H9 (cell line): ENCODE measurements around the gene FARP1. TPM values are rescaled to one million over a fixed set of nuclear protein-coding genes. Genes with fewer than 3 reads are reported as not detected.

Experiments
- DNase-seq: peaks from one replicate; pipeline ENCODE4 v3.0.0-alpha.2; 2017
- H2AFZ ChIP-seq: one replicate; pipeline ENCODE4 v1.6.1; 2013; ENCODE audit warnings: mild to moderate bottlenecking, low read length, control low read depth, moderate library complexity
- H2AK5ac ChIP-seq: 2 replicates; pipeline ENCODE4 v1.6.1; 2013; ENCODE audit warnings: low read length, control low read depth, mixed read lengths; ENCODE audit not compliant: insufficient read length
- H2BK120ac ChIP-seq: one replicate; pipeline ENCODE4 v1.6.1; 2013; ENCODE audit warnings: low read depth, mild to moderate bottlenecking, low read length, control low read depth, inconsistent platforms; ENCODE audit not compliant: poor library complexity, severe bottlenecking
- H2BK12ac ChIP-seq: 2 replicates; pipeline ENCODE4 v1.6.1; 2013; ENCODE audit warnings: low read length, control low read depth, mixed read lengths, low read depth; ENCODE audit not compliant: insufficient read length
- H2BK15ac ChIP-seq: 2 replicates; pipeline ENCODE4 v1.6.1; 2013; ENCODE audit warnings: low read depth, low read length, control low read depth
- H2BK20ac ChIP-seq: one replicate; pipeline ENCODE4 v1.6.1; 2013; ENCODE audit warnings: low read depth, mild to moderate bottlenecking, low read length, control low read depth, inconsistent platforms; ENCODE audit not compliant: poor library complexity, severe bottlenecking
- H2BK5ac ChIP-seq: 2 replicates; pipeline ENCODE4 v1.6.1; 2013; ENCODE audit warnings: low read length, control low read depth, mixed read lengths; ENCODE audit not compliant: insufficient read length
- H3K14ac ChIP-seq: 2 replicates; pipeline ENCODE4 v1.6.1; 2013; ENCODE audit warnings: low read length, control low read depth; ENCODE audit not compliant: insufficient read depth
- H3K18ac ChIP-seq: 2 replicates; pipeline ENCODE4 v1.6.1; 2013; ENCODE audit warnings: low read depth, mild to moderate bottlenecking, mixed read lengths, low read length, control low read depth; ENCODE audit not compliant: insufficient read length
- H3K23ac ChIP-seq: 2 replicates; pipeline ENCODE4 v1.6.1; 2013; ENCODE audit warnings: low read length, control low read depth, mixed read lengths, low read depth; ENCODE audit not compliant: insufficient read length
- H3K23me2 ChIP-seq: 2 replicates; pipeline ENCODE4 v1.6.1; 2013; ENCODE audit warnings: low read depth, mild to moderate bottlenecking, mixed read lengths, low read length, control low read depth; ENCODE audit not compliant: insufficient read length, poor library complexity, severe bottlenecking
- H3K27ac ChIP-seq: 2 replicates; pipeline ENCODE4 v1.5.1; 2013; ENCODE audit warnings: low read length, control low read depth, mixed read lengths, low read depth; ENCODE audit not compliant: insufficient read length
- H3K27me3 ChIP-seq: 2 replicates; pipeline ENCODE4 v1.6.1; 2013; ENCODE audit warnings: low read length, control low read depth, inconsistent platforms; ENCODE audit not compliant: insufficient read depth
- H3K4ac ChIP-seq: 2 replicates; pipeline ENCODE4 v1.6.1; 2013; ENCODE audit warnings: low read depth, mild to moderate bottlenecking, control low read depth, inconsistent platforms, low read length, moderate library complexity
- H3K4me1 ChIP-seq: 2 replicates; pipeline ENCODE4 v1.6.1; 2013; ENCODE audit warnings: low read length, control low read depth, inconsistent platforms; ENCODE audit not compliant: insufficient read depth
- H3K4me2 ChIP-seq: 2 replicates; pipeline ENCODE4 v1.6.1; 2013; ENCODE audit warnings: low read length, control low read depth, mixed read lengths; ENCODE audit not compliant: insufficient read length, insufficient read depth
- H3K56ac ChIP-seq: 2 replicates; pipeline ENCODE4 v1.6.1; 2013; ENCODE audit warnings: low read depth, mild to moderate bottlenecking, mixed read lengths, low read length, control low read depth; ENCODE audit not compliant: insufficient read length
- H3K79me1 ChIP-seq: 2 replicates; pipeline ENCODE4 v1.6.1; 2013; ENCODE audit warnings: low read depth, mild to moderate bottlenecking, moderate library complexity, low read length, control low read depth, inconsistent platforms; ENCODE audit not compliant: insufficient read depth, poor library complexity, severe bottlenecking
- H3K79me2 ChIP-seq: 2 replicates; pipeline ENCODE4 v1.6.1; 2013; ENCODE audit warnings: low read length, control low read depth, inconsistent platforms; ENCODE audit not compliant: insufficient read depth
- H3K9ac ChIP-seq: 2 replicates; pipeline ENCODE4 v1.6.1; 2013; ENCODE audit warnings: low read length, control low read depth, mixed read lengths; ENCODE audit not compliant: insufficient read length; ENCODE audit errors: extremely low read depth
- H3K9me3 ChIP-seq: one replicate; pipeline ENCODE4 v1.6.1; 2013; ENCODE audit warnings: low read depth, low read length, inconsistent platforms; ENCODE audit not compliant: control insufficient read depth
- H3T11ph ChIP-seq: one replicate; pipeline ENCODE4 v1.6.1; 2013; ENCODE audit warnings: mild to moderate bottlenecking, low read length, control low read depth, inconsistent platforms
- H4K20me1 ChIP-seq: one replicate; pipeline ENCODE4 v1.6.1; 2013; ENCODE audit not compliant: control insufficient read depth, insufficient read length, insufficient read depth
- H4K5ac ChIP-seq: 2 replicates; pipeline ENCODE4 v1.6.1; 2013; ENCODE audit warnings: low read depth, mild to moderate bottlenecking, mixed read lengths, low read length, control low read depth; ENCODE audit not compliant: insufficient read length
- H4K8ac ChIP-seq: replicated peaks from 2 replicates; pipeline ENCODE4 v1.6.1; 2013; ENCODE audit warnings: low read length, control low read depth, mixed read lengths, low read depth; ENCODE audit not compliant: insufficient read length
- H4K91ac ChIP-seq: 2 replicates; pipeline ENCODE4 v1.6.1; 2013; ENCODE audit warnings: low read depth, mild to moderate bottlenecking, moderate library complexity, mixed read lengths, low read length, control low read depth; ENCODE audit not compliant: insufficient read length
- H3K27ac Mint-ChIP-seq, 3 experiments: 2 replicates in 2 of 3; 3 replicates in 1 of 3; pipeline ENCODE4 v1.8.0; 2020 to 2021; ENCODE audit warnings: mixed read lengths in 3 of 3, mild to moderate bottlenecking in 1 of 3, moderate library complexity in 1 of 3
- H3K27me3 Mint-ChIP-seq: 2 replicates; pipeline ENCODE4 v1.8.0; 2021; ENCODE audit warnings: low read depth, mild to moderate bottlenecking, moderate library complexity, mixed read lengths
- H3K36me3 Mint-ChIP-seq, 3 experiments: 2 replicates in 2 of 3; 3 replicates in 1 of 3; pipeline ENCODE4 v1.8.0; 2020 to 2021; ENCODE audit warnings: low read depth in 3 of 3, mixed read lengths in 3 of 3; ENCODE audit not compliant: insufficient read depth in 1 of 3
- H3K4me1 Mint-ChIP-seq, 2 experiments: 2 replicates each; pipeline ENCODE4 v1.8.0; 2020; ENCODE audit warnings: mixed read lengths in 2 of 2
- H3K4me3 Mint-ChIP-seq, 2 experiments: 2 replicates in 1 of 2; 3 replicates in 1 of 2; pipeline ENCODE4 v1.8.0; 2020 to 2021; ENCODE audit warnings: mild to moderate bottlenecking in 2 of 2, mixed read lengths in 2 of 2, moderate library complexity in 1 of 2
- H3K9me3 Mint-ChIP-seq, 2 experiments: 2 replicates in 1 of 2; 3 replicates in 1 of 2; pipeline ENCODE4 v1.8.0; 2020; ENCODE audit warnings: mild to moderate bottlenecking in 2 of 2, mixed read lengths in 2 of 2, moderate library complexity in 1 of 2
- WGBS: extraction: QIAGEN DNeasy Blood & Tissue Kit; methylation state at CpG from one replicate; pipeline ENCODE4 v1.1.7; 2013; ENCODE audit warnings: missing lambda C conversion rate, low lambda C conversion rate, mixed read lengths; ENCODE audit not compliant: insufficient read length; ENCODE audit errors: extremely low coverage; 5-methylcytosine and 5-hydroxymethylcytosine counted together
- total RNA-seq: library from RNA; stranded (reverse); gene quantifications from 2 replicates; pipeline ENCODE4 v1.2.1, GENCODE V29; 2021
- TF ChIP-seq, protein P1 (sequence below): fragments of 200-600 bp; sonication (generic); conservative IDR thresholded peaks from 3 replicates; pipeline ENCODE4 v1.8.0; 2021; ENCODE audit warnings: antibody characterized with exemption, mild to moderate bottlenecking

FARP1 gene
- total RNA-seq, 1 experiment from 2014 or later: 95.9 TPM

DNA sequence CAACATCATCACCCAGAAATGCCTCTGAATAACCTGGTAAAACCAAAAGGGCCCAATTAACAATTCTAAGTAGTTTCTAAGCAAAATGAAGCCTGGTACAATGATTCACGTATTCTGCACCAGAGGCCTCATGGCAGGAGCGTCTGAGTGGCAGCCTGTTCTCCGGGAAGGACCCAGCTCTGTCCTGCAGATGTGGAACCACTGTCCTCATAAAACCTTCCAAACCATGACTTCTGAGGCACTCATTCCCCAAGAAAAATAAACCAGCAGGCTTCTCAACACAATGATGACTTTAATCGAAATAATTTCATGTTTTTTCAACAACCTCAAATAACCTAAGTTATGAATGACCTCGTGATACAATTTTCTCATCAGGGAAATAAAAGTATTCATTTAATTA is 344.1 kb downstream of the FARP1 start:
- Histone ChIP-seq H2AFZ (no peak overlapping the region), H3K18ac (no peak overlapping the region), H3K23me2 (no peaks in the 10 kb centered on the region), H3K27ac (no peak overlapping the region), H2BK15ac (no peak overlapping the region), H2BK5ac (no peak overlapping the region), H2BK20ac (no peak overlapping the region), H3K4me2 (no peak overlapping the region), H4K8ac (no peak overlapping the region), H2BK120ac (no peak overlapping the region), H2BK12ac (no peak overlapping the region), H3K79me1 (peaks cover 11% of the 10 kb centered on the region), H4K91ac (no peak overlapping the region), H3K23ac (no peak overlapping the region), H3K56ac (no peak overlapping the region), H3K14ac (no peak overlapping the region), H4K20me1 (no peaks in the 10 kb centered on the region), H3K27me3 (no peaks in the 10 kb centered on the region), H3K4me1 (peaks cover 7% of the 10 kb centered on the region; the same call in 1 of the 2 replicates), H4K5ac (no peak overlapping the region), H3K79me2 (peaks cover 37% of the 10 kb centered on the region; the same call in 1 of the 2 replicates), H3T11ph (no peak overlapping the region), H3K4ac (no peak overlapping the region), H3K9me3 (no peaks in the 10 kb centered on the region), H3K9ac (no peak overlapping the region), H2AK5ac (no peak overlapping the region)
- H3K36me3 Mint-ChIP-seq: peaks cover 0 to 2% (median 0%) of the 10 kb centered on the region in 3 experiments; a peak in 1 of 7 replicates
- peaks cover 84 to 90% of the 10 kb centered on the region in 2 experiments for H3K4me1 Mint-ChIP-seq
- no peaks in the 10 kb centered on the region for H3K27me3 Mint-ChIP-seq
- no peak overlapping the region for H3K4me3 Mint-ChIP-seq
- H3K9me3 Mint-ChIP-seq: no peaks in the 10 kb centered on the region
- 0 out of 7 replicates have a peak overlapping the region, but pooled peaks of 2 of the 3 experiments have one; percentile 8 to 15 for H3K27ac Mint-ChIP-seq
- no peak for DNase-seq
- TF ChIP-seq, protein P1, sequence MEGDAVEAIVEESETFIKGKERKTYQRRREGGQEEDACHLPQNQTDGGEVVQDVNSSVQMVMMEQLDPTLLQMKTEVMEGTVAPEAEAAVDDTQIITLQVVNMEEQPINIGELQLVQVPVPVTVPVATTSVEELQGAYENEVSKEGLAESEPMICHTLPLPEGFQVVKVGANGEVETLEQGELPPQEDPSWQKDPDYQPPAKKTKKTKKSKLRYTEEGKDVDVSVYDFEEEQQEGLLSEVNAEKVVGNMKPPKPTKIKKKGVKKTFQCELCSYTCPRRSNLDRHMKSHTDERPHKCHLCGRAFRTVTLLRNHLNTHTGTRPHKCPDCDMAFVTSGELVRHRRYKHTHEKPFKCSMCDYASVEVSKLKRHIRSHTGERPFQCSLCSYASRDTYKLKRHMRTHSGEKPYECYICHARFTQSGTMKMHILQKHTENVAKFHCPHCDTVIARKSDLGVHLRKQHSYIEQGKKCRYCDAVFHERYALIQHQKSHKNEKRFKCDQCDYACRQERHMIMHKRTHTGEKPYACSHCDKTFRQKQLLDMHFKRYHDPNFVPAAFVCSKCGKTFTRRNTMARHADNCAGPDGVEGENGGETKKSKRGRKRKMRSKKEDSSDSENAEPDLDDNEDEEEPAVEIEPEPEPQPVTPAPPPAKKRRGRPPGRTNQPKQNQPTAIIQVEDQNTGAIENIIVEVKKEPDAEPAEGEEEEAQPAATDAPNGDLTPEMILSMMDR: no peak
- no CpG with 5 or more reads among the region's 5 CpGs for WGBS
